AG04450 (cell line): ENCODE results near the gene CAPN13. TPM values are rescaled to one million over a fixed set of nuclear protein-coding genes. Genes with fewer than 3 reads are reported as not detected.

ENCODE experiments used
- CTCF ChIA-PET: fragments of 300-600, 350-600 bp; formaldehyde crosslinking; extraction: SDS; loops from one replicate; lab custom pipeline; 2022; ENCODE audit warnings: antibody characterized with exemption, inconsistent platforms; lab: Charles Lee
- POLR2A ChIA-PET: fragments of 350-600 bp; formaldehyde crosslinking; extraction: SDS; loops from one replicate; lab custom pipeline; 2021; ENCODE audit warnings: antibody characterized with exemption, inconsistent platforms; lab: Yijun Ruan, JAX
- DNase-seq: peaks from one replicate; pipeline ENCODE4 v3.0.0-alpha.2; 2011; ENCODE audit warnings: low read depth, low spot score
- H3K27ac ChIP-seq: one replicate; pipeline ENCODE4 v1.5.1; 2012; ENCODE audit warnings: low read depth, low read length, control low read depth
- H3K27me3 ChIP-seq: one replicate; pipeline ENCODE4 v1.6.0; 2012; ENCODE audit warnings: low read length; ENCODE audit not compliant: control insufficient read depth, insufficient read depth
- H3K4me3 ChIP-seq: 2 replicates; pipeline ENCODE4 v1.5.1; 2011; ENCODE audit warnings: mild to moderate bottlenecking, low read depth, low read length, control low read depth
- H3K9me3 ChIP-seq: 2 replicates; pipeline ENCODE4 v1.5.1; 2012; ENCODE audit warnings: low read length; ENCODE audit not compliant: control insufficient read depth, insufficient read depth
- CTCF ChIP-seq: IDR thresholded peaks from 2 replicates; pipeline ENCODE4 v1.5.1; 2011; ENCODE audit warnings: low read depth, low read length, control low read depth, inconsistent platforms
- polyA plus RNA-seq: library from polyadenylated mRNA; depleted of rRNA; stranded (reverse); fragments of >200 nt; gene quantifications from 2 replicates; pipeline ENCODE4 v1.2.3, GENCODE V29; 2011

The CAPN13 gene
- polyA plus RNA-seq, 1 experiment = not detected

GRCh38 chr2:30808695-30809094 is 1.4 kb upstream of the CAPN13 start:
- no peak for TF ChIP-seq CTCF
- no peak for DNase-seq
- Histone ChIP-seq H3K27ac (no peak overlapping the region), H3K4me3 (no peak overlapping the region), H3K9me3 (no peaks in the 10 kb centered on the region), H3K27me3 (peaks cover 3% of the 10 kb centered on the region)
- CTCF ChIA-PET = interaction anchor here (1.3 kb wide), 1 partner anchor 95 kb away, joined by 3 read pairs; no protein-coding TSS in a partner anchor
- POLR2A ChIA-PET = no interaction called here

GRCh38 chr2:30803281-30803680 is 4.0 kb downstream of the CAPN13 start:
- Histone ChIP-seq H3K9me3 (no peaks in the 10 kb centered on the region), H3K27me3 (peaks cover 3% of the 10 kb centered on the region), H3K27ac (no peak overlapping the region), H3K4me3 (no peak overlapping the region)
- DNase-seq = no peak
- POLR2A ChIA-PET = no interaction called here
- TF ChIP-seq CTCF = no peak
- CTCF ChIA-PET = no interaction called here

GRCh38 chr2:30802611-30803010 is 4.6 kb downstream of the CAPN13 start:
- H3K27ac ChIP-seq = no peak overlapping the region
- ChIA-PET CTCF (no interaction called here), POLR2A (no interaction called here)
- H3K4me3 ChIP-seq = no peak overlapping the region
- H3K9me3 ChIP-seq = no peaks in the 10 kb centered on the region
- peaks cover 3% of the 10 kb centered on the region for H3K27me3 ChIP-seq
- TF ChIP-seq CTCF = no peak
- no peak for DNase-seq

GRCh38 chr2:30801821-30802455 is 5.3 kb downstream of the CAPN13 start:
- CTCF ChIA-PET = no interaction called here
- no peaks in the 10 kb centered on the region for H3K9me3 ChIP-seq
- no peak overlapping the region for H3K4me3 ChIP-seq
- no peak for TF ChIP-seq CTCF
- DNase-seq = no peak
- no peaks in the 10 kb centered on the region for H3K27me3 ChIP-seq
- no peak overlapping the region for H3K27ac ChIP-seq
- POLR2A ChIA-PET = no interaction called here

- H3K9me3 ChIP-seq = no peaks in the 10 kb centered on the region
- POLR2A ChIA-PET = no interaction called here
- CTCF ChIA-PET = no interaction called here
- DNase-seq = no peak
- no peaks in the 10 kb centered on the region for H3K27me3 ChIP-seq
- H3K4me3 ChIP-seq = no peak overlapping the region
- no peak for TF ChIP-seq CTCF
- H3K27ac ChIP-seq = no peak overlapping the region
Observed at GRCh38 chr2:30800159-30800558, 7.1 kb downstream of the CAPN13 start.
